ENCODE results near the gene ADK.

- TF ChIP-seq, protein P1, sequence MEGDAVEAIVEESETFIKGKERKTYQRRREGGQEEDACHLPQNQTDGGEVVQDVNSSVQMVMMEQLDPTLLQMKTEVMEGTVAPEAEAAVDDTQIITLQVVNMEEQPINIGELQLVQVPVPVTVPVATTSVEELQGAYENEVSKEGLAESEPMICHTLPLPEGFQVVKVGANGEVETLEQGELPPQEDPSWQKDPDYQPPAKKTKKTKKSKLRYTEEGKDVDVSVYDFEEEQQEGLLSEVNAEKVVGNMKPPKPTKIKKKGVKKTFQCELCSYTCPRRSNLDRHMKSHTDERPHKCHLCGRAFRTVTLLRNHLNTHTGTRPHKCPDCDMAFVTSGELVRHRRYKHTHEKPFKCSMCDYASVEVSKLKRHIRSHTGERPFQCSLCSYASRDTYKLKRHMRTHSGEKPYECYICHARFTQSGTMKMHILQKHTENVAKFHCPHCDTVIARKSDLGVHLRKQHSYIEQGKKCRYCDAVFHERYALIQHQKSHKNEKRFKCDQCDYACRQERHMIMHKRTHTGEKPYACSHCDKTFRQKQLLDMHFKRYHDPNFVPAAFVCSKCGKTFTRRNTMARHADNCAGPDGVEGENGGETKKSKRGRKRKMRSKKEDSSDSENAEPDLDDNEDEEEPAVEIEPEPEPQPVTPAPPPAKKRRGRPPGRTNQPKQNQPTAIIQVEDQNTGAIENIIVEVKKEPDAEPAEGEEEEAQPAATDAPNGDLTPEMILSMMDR (optimal IDR thresholded peaks at IDR 0.05 in 1 of 3, IDR thresholded peaks at IDR 0.05 in 1 of 3, conservative IDR thresholded peaks at IDR 0.05 in 1 of 3; ENCODE audit: extremely low read depth in 1 of 3, insufficient read depth in 2 of 3, low read length in 3 of 3): no peak
- TF ChIP-seq EZH2 (IDR thresholded peaks at IDR 0.05; ENCODE audit: low read length): no peak
Observed at GRCh38 chr10:74485283-74485682, 334.3 kb downstream of the ADK start.
